ENCODE data around the gene RASGEF1B. TPM values are rescaled to one million over a fixed set of nuclear protein-coding genes. Genes with fewer than 3 reads are reported as not detected.

Gene RASGEF1B
- total and polyA plus RNA-seq, 9 of the 15 experiments (the other 6 are each of a cell fraction or from before 2014, with no cell fraction given), result 0.04 to 0.57 (median 0.22) TPM

GRCh38 chr4:81405900-81406401, 65.8 kb downstream of the RASGEF1B start:
- no TSS peak for BruUV-seq (replicated peaks)
- ATAC-seq, result peak; percentile 87
- Histone ChIP-seq H4K20me1 (replicated peaks; ENCODE audit: control insufficient read depth, insufficient read depth, low read length) (no peaks in the 10 kb centered on the region), H3K4me2 (ENCODE audit: insufficient read depth, low read length) (no peak overlapping the region), H2AFZ (ENCODE audit: low read depth, low read length) (no peak overlapping the region), H3K36me3 (ENCODE audit: control insufficient read depth, insufficient read depth, low read length) (no peaks in the 10 kb centered on the region), H3K9me1 (ENCODE audit: control insufficient read depth, insufficient read depth, low read length) (no peaks in the 10 kb centered on the region), H3K4me3 (no peak overlapping the region), H3K27ac (ENCODE audit: extremely low read depth, low read depth, low read length) (no peak overlapping the region), H3K4me1 (replicated peaks in 1 of 2; ENCODE audit: control insufficient read depth in 2 of 2, insufficient read depth in 2 of 2, low read length in 2 of 2) (peaks cover 0 to 17% of the 10 kb centered on the region in 2 experiments; a peak in 3 of 5 replicates), H3K9me3 (replicated peaks; ENCODE audit: control insufficient read depth, insufficient read depth, low read depth, low read length) (no peaks in the 10 kb centered on the region), H3K79me2 (ENCODE audit: control insufficient read depth, insufficient read depth, low read length) (no peaks in the 10 kb centered on the region), H3K27me3 (ENCODE audit: control insufficient read depth in 2 of 2, insufficient read depth in 2 of 2, low read length in 2 of 2) (peaks cover 3 to 5% of the 10 kb centered on the region in 2 experiments; a peak in 2 of 5 replicates), H3K9ac (ENCODE audit: insufficient read depth in 1 of 2, low read depth in 2 of 2, low read length in 2 of 2) (no peak overlapping the region)
- FAIRE-seq, result peak; percentile 90
- peak; percentile 68 to 83 (median 74) for DNase-seq (ENCODE audit: extremely low read depth in 1 of 4, low spot score in 3 of 4)
- in situ Hi-C loops (cut with MboI), result loop anchor here (5.0 to 10.0 kb wide), 2 partner anchors 509 to 796 kb away; no protein-coding TSS in a partner anchor
- POLR2A ChIA-PET, result no interaction called here
- CTCF ChIA-PET (ENCODE audit: low intra/inter-chr PET ratio), result interaction anchor here (0.6 to 2.5 kb wide), 12 partner anchors 19 to 1335 kb away, joined by 3 to 31 read pairs (median 4); no protein-coding TSS in a partner anchor
- 1% methylated on average over 4 of the region's 4 CpGs for WGBS (ENCODE audit: insufficient coverage, low coverage, missing lambda C conversion rate)
- intact Hi-C loops (cut with micrococcal nuclease), result loop anchor here (1.0 to 2.0 kb wide), 7 partner anchors 15 to 865 kb away; no protein-coding TSS in a partner anchor
- TF ChIP-seq DEAF1 (CRISPR knock-in tag; IDR thresholded peaks at IDR 0.05) (peak; percentile 94), ZNF592 (IDR thresholded peaks at IDR 0.05) (0 out of 2 replicates have a peak, but pooled peaks have one; percentile 32), ZNF133 (CRISPR knock-in tag; IDR thresholded peaks at IDR 0.05) (no peak), GTF2E2 (tag; IDR thresholded peaks at IDR 0.05) (0 out of 2 replicates have a peak, but pooled peaks have one; percentile 20), PRDM10 (IDR thresholded peaks at IDR 0.05; ENCODE audit: partially characterized antibody) (peak; percentile 47), ARNT (IDR thresholded peaks at IDR 0.05) (peak in 1 of 2 experiments; percentile 63; a peak in 1 of 4 replicates), RAD21 (CRISPR knock-in tag; conservative IDR thresholded peaks at IDR 0.05 in 1 of 2, IDR thresholded peaks at IDR 0.05 in 1 of 2) (peak; percentile 80 to 96), CTCF (IDR thresholded peaks at IDR 0.05 in 2 of 3, conservative IDR thresholded peaks at IDR 0.05 in 1 of 3; ENCODE audit: insufficient read depth in 2 of 3, low read depth in 1 of 3, low read length in 3 of 3) (peak; percentile 57 to 77 (median 64); a peak in 5 of 6 replicates), ZNF143 (CRISPR knock-in tag; IDR thresholded peaks at IDR 0.05) (no peak)

Measured in K562 (cell line).